H1 (cell line): ENCODE measurements around the gene IKZF3. TPM values are rescaled to one million over a fixed set of nuclear protein-coding genes. Genes with fewer than 3 reads are reported as not detected.
"Not testable (repeated sequence)": the region's sequence is repeated elsewhere in the genome, so short reads cannot be mapped to it uniquely, and the experiment has no call there.

Experiments used
- CTCF ChIA-PET: fragments of 300-600 bp; sonication (Branson Sonifier 250); formaldehyde crosslinking; loops from one replicate; lab custom pipeline; 2021; ENCODE audit not compliant: partially characterized antibody; lab: Charles Lee
- POLR2A ChIA-PET: fragments of 300-600 bp; sonication (Branson Sonifier 250); formaldehyde crosslinking; loops from one replicate; lab custom pipeline; 2021; ENCODE audit warnings: inconsistent platforms; ENCODE audit not compliant: partially characterized antibody; lab: Charles Lee
- DNase-seq, 2 experiments: peaks; one replicate each; pipeline versions ENCODE4 v3.0.0 to v3.0.0-alpha.2; 2010 to 2022; ENCODE audit warnings: low spot score in 2 of 2, low read depth in 1 of 2, mixed read lengths in 1 of 2
- FAIRE-seq: peaks from 2 replicates; lab custom pipeline; 2011; peaks lifted over from hg19 to GRCh38; lab: Jason Lieb, UNC
- H2AFZ ChIP-seq: 2 replicates; pipeline ENCODE4 v1.8.1; 2012; ENCODE audit warnings: low read length, inconsistent platforms
- H2AK5ac ChIP-seq: 2 replicates; pipeline ENCODE4 v1.6.1; 2013; ENCODE audit warnings: low read depth, low read length
- H2BK120ac ChIP-seq: replicated peaks from 2 replicates; pipeline ENCODE3; 2013; ENCODE audit warnings: low read depth, low read length, inconsistent platforms
- H2BK12ac ChIP-seq: 2 replicates; pipeline ENCODE4 v1.6.1; 2013; ENCODE audit warnings: low read depth, low read length
- H2BK15ac ChIP-seq: 2 replicates; pipeline ENCODE4 v1.6.1; 2013; ENCODE audit warnings: low read length
- H2BK20ac ChIP-seq: 2 replicates; pipeline ENCODE4 v1.6.1; 2013; ENCODE audit warnings: low read length
- H2BK5ac ChIP-seq: 2 replicates; pipeline ENCODE4 v1.6.1; 2013; ENCODE audit warnings: low read depth, low read length
- H3K14ac ChIP-seq: 2 replicates; pipeline ENCODE4 v1.6.1; 2013; ENCODE audit warnings: inconsistent platforms; ENCODE audit not compliant: insufficient read length
- H3K18ac ChIP-seq: 2 replicates; pipeline ENCODE4 v1.6.1; 2013; ENCODE audit warnings: low read length; ENCODE audit errors: extremely low read depth
- H3K23ac ChIP-seq: 2 replicates; pipeline ENCODE4 v1.6.1; 2013; ENCODE audit warnings: inconsistent platforms; ENCODE audit not compliant: insufficient read length
- H3K23me2 ChIP-seq: 2 replicates; pipeline ENCODE4 v1.6.1; 2013; ENCODE audit warnings: low read depth, low read length
- H3K27ac ChIP-seq: 2 replicates; pipeline ENCODE4 v1.6.1; 2011; ENCODE audit warnings: low read depth, low read length, inconsistent platforms
- H3K27me3 ChIP-seq, 4 experiments: replicated peaks in 1 of 4; 1 replicate in 1 of 4; 2 replicates in 3 of 4; pipeline versions ENCODE4 v1.6.1 to v1.8.1; 2011 to 2013; ENCODE audit warnings: low read length in 3 of 4, mild to moderate bottlenecking in 3 of 4, inconsistent platforms in 2 of 4, mixed read lengths in 2 of 4, moderate library complexity in 1 of 4; ENCODE audit not compliant: control insufficient read depth in 3 of 4, insufficient read depth in 3 of 4; ENCODE audit errors: extremely low read depth in 1 of 4
- H3K36me3 ChIP-seq, 4 experiments: 2 replicates each; pipeline versions ENCODE4 v1.6.1 to v1.8.1; 2011 to 2013; ENCODE audit warnings: mild to moderate bottlenecking in 4 of 4, low read length in 3 of 4, moderate library complexity in 2 of 4, control low read depth in 1 of 4, inconsistent platforms in 1 of 4; ENCODE audit not compliant: insufficient read depth in 4 of 4, control insufficient read depth in 2 of 4
- H3K4ac ChIP-seq: replicated peaks from 2 replicates; pipeline ENCODE3; 2013; ENCODE audit warnings: low read length, low read depth, mixed read lengths, inconsistent platforms; ENCODE audit not compliant: insufficient read length
- H3K4me1 ChIP-seq, 4 experiments: replicated peaks in 1 of 4; 1 replicate in 1 of 4; 2 replicates in 3 of 4; pipeline versions ENCODE4 v1.6.1 to v1.8.1; 2011 to 2013; ENCODE audit warnings: low read length in 3 of 4, inconsistent platforms in 2 of 4, mixed read lengths in 1 of 4; ENCODE audit not compliant: insufficient read depth in 4 of 4, control insufficient read depth in 3 of 4
- H3K4me2 ChIP-seq, 2 experiments: 2 replicates each; pipeline versions ENCODE4 v1.6.1 to v1.8.1; 2011 to 2013; ENCODE audit warnings: low read depth in 2 of 2, low read length in 2 of 2, control low read depth in 1 of 2, inconsistent platforms in 1 of 2, mild to moderate bottlenecking in 1 of 2; ENCODE audit not compliant: insufficient read depth in 1 of 2
- H3K4me3 ChIP-seq, 4 experiments: fragments of 200-600, 300-600 bp in 1 of 4; sonication (generic), shearing (Covaris generic), sonication (Bioruptor Twin) in 1 of 4; 2 replicates each; pipeline versions ENCODE4 v1.5.1 to v1.8.1; 2011 to 2016; ENCODE audit warnings: low read length in 4 of 4, low read depth in 3 of 4, control low read depth in 2 of 4, inconsistent platforms in 2 of 4, mild to moderate bottlenecking in 2 of 4, mixed read lengths in 1 of 4, moderate library complexity in 1 of 4; ENCODE audit not compliant: insufficient read depth in 2 of 4; ENCODE audit errors: extremely low read depth in 1 of 4
- H3K56ac ChIP-seq: replicated peaks from 2 replicates; pipeline ENCODE3; 2013; ENCODE audit warnings: low read depth, mild to moderate bottlenecking, mixed read lengths, low read length, inconsistent platforms; ENCODE audit not compliant: insufficient read length
- H3K79me1 ChIP-seq: 2 replicates; pipeline ENCODE4 v1.6.1; 2013; ENCODE audit warnings: low read depth, low read length, control low read depth
- H3K79me2 ChIP-seq, 2 experiments: 2 replicates each; pipeline versions ENCODE4 v1.6.1 to v1.8.1; 2012 to 2013; ENCODE audit warnings: low read length in 2 of 2, mild to moderate bottlenecking in 2 of 2, inconsistent platforms in 1 of 2; ENCODE audit not compliant: insufficient read depth in 2 of 2, control insufficient read depth in 1 of 2
- H3K9ac ChIP-seq, 4 experiments: replicated peaks in 1 of 4; 1 replicate in 1 of 4; 2 replicates in 3 of 4; pipeline versions ENCODE4 v1.6.1 to v1.8.1; 2011 to 2013; ENCODE audit warnings: low read depth in 3 of 4, low read length in 3 of 4, control low read depth in 2 of 4, mild to moderate bottlenecking in 2 of 4, moderate library complexity in 2 of 4, inconsistent platforms in 1 of 4; ENCODE audit errors: extremely low read depth in 1 of 4
- H3K9me3 ChIP-seq, 2 experiments: 2 replicates each; pipeline versions ENCODE4 v1.6.1 to v1.8.1; 2012 to 2013; ENCODE audit warnings: mild to moderate bottlenecking in 2 of 2, moderate library complexity in 2 of 2, control low read depth in 1 of 2, inconsistent platforms in 1 of 2, low read depth in 1 of 2, low read length in 1 of 2, mixed read lengths in 1 of 2; ENCODE audit not compliant: insufficient read depth in 2 of 2
- H4K20me1 ChIP-seq, 2 experiments: replicated peaks in 1 of 2; 2 replicates each; pipeline versions ENCODE3 to v1.8.1; 2011 to 2013; ENCODE audit warnings: inconsistent platforms in 2 of 2, low read length in 2 of 2, mild to moderate bottlenecking in 1 of 2; ENCODE audit not compliant: insufficient read depth in 2 of 2, control insufficient read depth in 1 of 2
- H4K5ac ChIP-seq: 2 replicates; pipeline ENCODE4 v1.6.1; 2013; ENCODE audit warnings: low read length, low read depth, mixed read lengths, inconsistent platforms; ENCODE audit not compliant: insufficient read length
- H4K8ac ChIP-seq: 2 replicates; pipeline ENCODE4 v1.8.0; 2013; ENCODE audit warnings: mild to moderate bottlenecking, moderate library complexity, low read length, inconsistent platforms; ENCODE audit not compliant: insufficient read depth; ENCODE audit errors: extremely low read depth
- H4K91ac ChIP-seq: replicated peaks from 2 replicates; pipeline ENCODE3; 2013; ENCODE audit warnings: low read length, mixed read lengths, inconsistent platforms; ENCODE audit not compliant: insufficient read length
- CBX5 ChIP-seq: fragments of 300-800, 300-1000 bp; sonication (generic); IDR thresholded peaks from 2 replicates; pipeline ENCODE4 v1.7.1; 2016; ENCODE audit warnings: antibody characterized with exemption, low read length, low read depth
- RFX5 ChIP-seq: IDR thresholded peaks from 2 replicates; pipeline ENCODE4 v1.6.1; 2011; ENCODE audit warnings: low read depth, low read length, improper control_type of control experiment, borderline replicate concordance
- WGBS, 2 experiments: shearing (Covaris generic) in 1 of 2; methylation state at CpG; one replicate each; pipeline versions ENCODE4 v1.1.6 to v1.1.7; 2013 to 2015; ENCODE audit warnings: low lambda C conversion rate in 2 of 2, mixed read lengths in 2 of 2, inconsistent platforms in 1 of 2, low coverage in 1 of 2, missing lambda C conversion rate in 1 of 2; ENCODE audit not compliant: insufficient replicate concordance in 2 of 2, insufficient coverage in 1 of 2, insufficient read length in 1 of 2; ENCODE audit errors: extremely low coverage in 1 of 2, missing lambda C conversion rate in 1 of 2; 5-methylcytosine and 5-hydroxymethylcytosine counted together
- polyA plus RNA-seq, 7 experiments: library from polyadenylated mRNA; depleted of rRNA in 3 of 7; stranded (reverse) in 5 of 7; unstranded in 2 of 7; fragments of >200 nt in 5 of 7; fragments of 200-250 nt in 2 of 7; gene quantifications; 1 replicate in 5 of 7; 2 replicates in 1 of 7; 4 replicates in 1 of 7; pipeline versions ENCODE4 v1.2.1 to v1.2.3, GENCODE V29; 2011 to 2013; ENCODE audit warnings: missing spikeins in 2 of 7, mixed read lengths in 2 of 7
- total RNA-seq: library from RNA; stranded (reverse); fragmentation: NEBNext Ultra II Directional; extraction: Animal tissue kit (Norgen Biotek cat#: 25700); gene quantifications from 2 replicates; pipeline ENCODE4 v1.2.1, GENCODE V29; 2021

IKZF3 gene
- total and polyA plus RNA-seq, 2 of the 8 experiments (the other 6 are each of a cell fraction or from before 2014, with no cell fraction given) = 0.23 to 0.56 TPM

- no peak for TF ChIP-seq CBX5
- no peak for TF ChIP-seq RFX5
These were observed 39.2 kb upstream of the IKZF3 start (continued) for GRCh38 chr17:39903158-39903884.

- POLR2A ChIA-PET = interaction anchor here (1.2 kb wide), 1 partner anchor 13 kb away, joined by 3 read pairs; no protein-coding TSS in a partner anchor
These were observed 37.9 kb upstream of the IKZF3 start for GRCh38 chr17:39902027-39902426.

More at GRCh38 chr17:39902027-39902426, 37.9 kb upstream of the IKZF3 start:
- H3K56ac ChIP-seq, H2BK5ac ChIP-seq, H3K4me3 ChIP-seq, H3K4me2 ChIP-seq, H3K79me2 ChIP-seq, H2BK20ac ChIP-seq, H2AK5ac ChIP-seq, DNase-seq, H2BK12ac ChIP-seq, H3K4ac ChIP-seq, H3K14ac ChIP-seq, H3K18ac ChIP-seq, H3K23ac ChIP-seq, H3K27me3 ChIP-seq, H2AFZ ChIP-seq, H4K20me1 ChIP-seq, H2BK15ac ChIP-seq, H3K79me1 ChIP-seq, H4K8ac ChIP-seq, H3K9ac ChIP-seq, H3K23me2 ChIP-seq, CTCF ChIA-PET, FAIRE-seq, H4K91ac ChIP-seq, H3K4me1 ChIP-seq, H4K5ac ChIP-seq, H3K27ac ChIP-seq, H3K9me3 ChIP-seq, H2BK120ac ChIP-seq, H3K36me3 ChIP-seq: not testable (repeated sequence)
- 97% methylated on average over 2 of the region's 2 CpGs; no CpG with 5 or more reads in 1 of the 2 experiments for WGBS, 2 experiments
